ENCODE data around the gene JAZF1.

The JAZF1 gene

DNA sequence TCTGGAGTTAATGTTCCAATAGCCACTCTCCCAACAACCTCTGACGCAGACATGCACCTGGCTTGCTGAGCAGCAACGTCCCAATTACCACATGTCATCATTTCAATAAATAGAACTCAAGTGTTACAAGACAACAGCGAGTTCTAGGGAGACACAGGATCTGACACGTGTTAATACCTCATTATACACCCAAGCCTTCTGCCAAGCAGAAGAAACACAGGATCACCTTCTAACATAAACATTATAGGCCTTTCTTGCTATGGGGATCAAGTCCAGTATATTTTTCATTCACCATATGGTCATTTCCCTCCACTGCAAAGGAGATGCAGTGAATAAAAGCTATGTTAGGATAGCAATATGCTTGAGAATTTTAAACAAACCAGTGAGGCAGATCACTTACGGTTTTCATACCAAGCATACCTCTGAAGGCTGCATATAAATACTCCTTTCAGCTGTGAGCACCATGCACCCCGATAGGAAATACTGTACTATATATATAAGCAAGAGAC lies 74.2 kb downstream of the JAZF1 start:
- DNase-seq (ENCODE audit: low read depth), result no peak

DNA sequence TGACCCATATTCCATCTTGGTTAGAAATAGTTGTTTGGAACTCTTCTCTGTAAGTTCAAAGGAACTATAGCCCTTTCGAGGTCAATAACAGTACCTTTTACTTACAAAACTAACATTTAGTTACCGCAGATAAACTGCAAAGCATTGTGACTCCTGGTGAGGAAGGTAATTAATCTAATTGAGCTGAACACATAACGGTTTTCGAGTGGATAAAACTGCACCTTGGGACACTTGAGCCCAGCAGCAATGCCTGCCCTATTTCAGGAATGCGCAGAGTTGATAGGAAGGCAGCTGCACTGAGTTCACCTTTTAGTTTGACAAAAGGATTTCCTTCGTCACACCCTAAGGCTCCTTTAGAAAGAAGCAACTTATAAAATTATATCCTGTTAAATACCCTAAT lies 75.4 kb downstream of the JAZF1 start:
- DNase-seq (ENCODE audit: low read depth), result no peak

DNA sequence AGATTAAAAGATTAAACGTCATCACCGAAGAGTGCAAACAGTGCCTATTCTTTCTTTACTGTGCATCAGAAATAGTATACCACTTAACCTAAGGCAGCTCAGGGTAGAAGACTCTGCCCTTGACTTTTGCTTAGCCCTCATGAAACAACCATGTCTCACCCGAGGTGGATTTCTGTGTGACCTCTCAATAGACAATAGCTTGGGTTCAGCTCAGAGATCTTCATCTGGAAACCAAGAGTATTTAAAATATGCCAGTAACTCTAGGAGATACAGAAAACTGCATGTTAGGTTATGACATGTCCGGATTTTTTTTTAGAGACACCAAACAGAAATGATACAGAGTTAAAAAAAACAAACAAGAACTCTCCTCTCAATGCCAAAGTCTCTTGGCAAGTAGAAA lies 75.8 kb downstream of the JAZF1 start:
- no peak for DNase-seq (ENCODE audit: low read depth)

DNA sequence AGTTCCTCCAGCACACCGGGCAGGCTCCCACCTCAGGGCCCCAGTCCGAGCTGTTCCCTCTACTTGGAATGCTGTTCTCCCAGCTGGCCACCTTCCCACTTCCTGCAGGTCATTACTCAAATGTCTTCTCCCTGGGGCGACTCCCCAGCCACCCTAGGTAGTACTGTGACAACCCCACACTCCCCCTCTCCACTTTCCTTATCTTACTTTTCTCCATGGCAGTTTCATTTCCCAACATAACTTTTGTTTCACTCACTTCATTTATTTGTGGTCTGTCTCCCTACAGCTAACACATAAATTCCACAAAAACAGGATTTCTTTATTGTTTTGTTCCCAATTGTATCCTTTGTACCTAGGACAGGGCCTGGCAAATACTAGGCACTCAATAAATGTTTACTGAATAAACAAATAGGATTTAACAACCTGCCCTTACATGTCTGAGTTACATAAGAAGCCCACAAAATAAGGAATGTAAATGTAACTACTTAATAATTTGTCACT lies 76.5 kb downstream of the JAZF1 start:
- DNase-seq (ENCODE audit: low read depth), result peak; percentile 30

DNA sequence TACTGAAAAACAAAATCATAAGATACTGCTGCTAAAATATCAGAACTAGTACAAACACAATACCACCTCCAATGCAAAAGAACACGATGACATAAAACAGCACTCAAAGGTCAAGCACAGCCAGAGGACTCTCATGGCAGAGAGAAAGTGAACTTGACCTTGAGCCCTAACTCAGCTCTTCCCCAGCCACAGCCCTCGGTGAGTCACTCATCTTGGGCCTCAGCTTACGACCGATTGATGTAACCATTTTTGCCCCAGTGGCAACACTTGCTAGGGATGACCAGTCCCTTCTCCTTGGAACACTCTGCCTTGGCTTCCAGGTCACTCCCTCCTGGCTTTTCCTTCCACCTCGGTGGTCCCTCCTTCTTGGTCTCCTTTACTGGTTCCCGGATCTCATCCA lies 77.8 kb downstream of the JAZF1 start:
- peak; percentile 84 for DNase-seq (ENCODE audit: low read depth)

GRCh38 chr7:28096713-28097112 lies 83.9 kb downstream of the JAZF1 start:
- peak; percentile 73 for DNase-seq (ENCODE audit: low read depth)

- no peak for DNase-seq (ENCODE audit: low read depth)
Observed at GRCh38 chr7:28095231-28095630, 85.4 kb downstream of the JAZF1 start.

DNA sequence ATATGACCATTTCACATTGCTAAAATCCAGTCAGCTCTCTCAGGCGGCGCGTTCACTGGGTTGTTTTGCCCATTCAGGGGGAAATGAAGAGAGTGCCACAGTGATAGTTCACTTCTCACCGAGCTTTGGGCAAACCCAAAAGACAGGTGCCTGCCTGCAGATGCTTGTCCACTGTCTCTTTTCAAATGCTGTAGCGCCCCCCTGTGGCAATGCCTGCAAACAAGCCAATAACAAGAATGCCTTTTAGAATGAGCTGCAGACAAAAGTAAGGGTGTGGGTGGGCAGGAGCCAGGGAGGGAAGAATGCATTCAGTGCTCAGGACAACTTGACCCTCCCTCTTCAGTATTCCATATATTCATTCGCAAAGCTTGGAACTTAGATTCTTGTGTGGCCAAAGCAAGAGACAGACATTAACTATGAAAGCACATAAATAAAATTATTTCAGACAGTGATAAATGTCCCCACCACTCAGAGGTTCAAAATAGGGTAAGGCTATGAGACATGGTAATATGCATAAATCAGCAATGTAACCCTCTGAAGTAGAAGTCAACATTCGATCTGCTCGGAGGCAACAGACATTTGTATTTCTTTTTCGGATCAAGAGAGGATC lies 86.9 kb downstream of the JAZF1 start:
- peak; percentile 80 for DNase-seq (ENCODE audit: low read depth)

DNA sequence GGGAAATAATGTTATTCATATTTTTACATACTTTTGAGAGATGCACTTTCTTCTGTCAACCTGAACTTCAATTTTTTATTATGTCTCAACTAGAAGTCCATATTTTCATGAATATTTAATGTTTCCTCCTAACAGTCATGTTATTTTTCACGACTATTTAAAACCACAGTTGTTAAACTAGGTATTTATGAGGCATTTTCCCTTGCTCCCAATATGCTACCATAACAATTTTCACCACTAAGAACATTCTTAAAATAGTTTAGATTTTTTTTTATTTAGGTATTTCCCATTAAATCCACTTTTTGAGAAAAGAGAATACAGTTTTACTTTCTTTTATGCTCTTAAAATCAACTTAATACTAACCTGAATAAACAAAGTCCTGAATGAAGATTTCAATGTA lies 89.4 kb downstream of the JAZF1 start:
- peak; percentile 15 for DNase-seq (ENCODE audit: low read depth)

- DNase-seq (ENCODE audit: low read depth), result no peak
Observed at GRCh38 chr7:28088901-28089714, 91.5 kb downstream of the JAZF1 start.

- no peak for DNase-seq (ENCODE audit: low read depth)
Observed at GRCh38 chr7:28088032-28088431, 92.6 kb downstream of the JAZF1 start.

DNA sequence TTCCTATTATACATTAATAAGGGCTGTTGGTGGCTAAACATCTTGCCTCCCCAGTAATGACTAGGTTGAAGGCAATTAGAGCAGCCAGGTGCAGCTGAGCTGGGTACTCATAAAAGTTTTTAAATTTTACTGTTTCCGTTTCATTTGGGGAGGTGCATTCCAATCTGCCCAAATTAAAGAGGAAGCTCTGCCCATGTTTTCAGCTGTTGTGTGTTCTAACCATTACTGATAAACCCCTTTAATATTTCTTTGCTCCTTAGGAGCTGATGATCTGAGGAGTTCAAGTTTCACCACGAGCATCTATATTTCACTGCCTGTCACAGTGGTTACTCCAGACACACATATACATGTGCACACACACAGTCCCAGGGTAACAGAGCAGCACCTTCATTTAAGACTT lies 94.4 kb downstream of the JAZF1 start:
- DNase-seq (ENCODE audit: low read depth), result no peak

DNA sequence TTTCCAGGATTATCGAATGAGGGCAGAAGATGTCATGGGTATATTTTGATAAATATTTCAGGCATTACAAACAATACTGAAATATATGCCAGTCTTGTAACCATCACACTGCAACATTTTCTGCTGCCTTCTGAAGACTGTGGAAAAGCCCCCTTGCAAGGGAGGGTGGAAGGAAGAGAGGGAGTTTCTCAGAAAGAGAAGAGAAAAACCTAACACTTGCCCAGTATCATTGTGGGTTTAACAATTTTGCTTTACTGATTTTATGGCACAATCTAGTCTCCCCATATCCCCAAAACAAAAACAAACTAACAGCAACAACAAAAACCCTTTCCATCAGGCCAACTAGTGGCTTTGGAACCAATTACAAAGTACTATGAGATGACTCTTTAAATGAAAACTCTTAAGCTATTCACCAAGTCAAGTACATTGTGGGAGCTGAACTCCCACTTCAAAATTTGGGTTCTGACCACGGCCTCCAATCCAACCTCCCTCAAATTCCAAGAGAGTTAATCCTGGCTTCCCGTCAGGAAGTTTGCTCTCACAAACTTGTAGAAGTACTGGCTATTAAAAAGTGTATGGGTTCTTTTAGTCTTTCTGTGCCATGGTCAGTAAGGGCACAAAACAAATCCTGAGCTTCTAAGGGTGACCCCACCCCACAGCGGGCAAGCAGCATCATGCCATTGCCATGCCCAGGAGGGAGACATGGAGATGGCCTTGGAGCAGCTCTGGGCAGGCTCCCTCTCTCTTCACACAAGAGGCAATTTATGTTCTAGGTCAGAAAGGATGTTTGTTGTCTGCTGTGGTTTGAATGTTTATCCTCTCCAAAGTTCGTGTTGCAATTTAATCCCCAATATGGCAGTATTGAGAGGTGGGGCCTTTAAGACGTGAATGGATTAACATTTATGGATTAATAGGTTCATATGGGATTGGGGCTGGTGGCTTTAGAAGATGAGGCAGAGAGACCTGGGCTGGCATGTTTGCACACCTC lies 96.3 kb downstream of the JAZF1 start:
- no peak for DNase-seq (ENCODE audit: low read depth)

- DNase-seq (ENCODE audit: low read depth), result no peak
Observed at GRCh38 chr7:28083164-28083997, 97.2 kb downstream of the JAZF1 start.

- no peak for DNase-seq (ENCODE audit: low read depth)
Observed at GRCh38 chr7:28082071-28082470, 98.5 kb downstream of the JAZF1 start.

GRCh38 chr7:28081016-28081415 lies 99.6 kb downstream of the JAZF1 start:
- peak; percentile 32 for DNase-seq (ENCODE audit: low read depth)

GRCh38 chr7:28078036-28078901 lies 102.3 kb downstream of the JAZF1 start:
- peak; percentile 70 for DNase-seq (ENCODE audit: low read depth)

DNA sequence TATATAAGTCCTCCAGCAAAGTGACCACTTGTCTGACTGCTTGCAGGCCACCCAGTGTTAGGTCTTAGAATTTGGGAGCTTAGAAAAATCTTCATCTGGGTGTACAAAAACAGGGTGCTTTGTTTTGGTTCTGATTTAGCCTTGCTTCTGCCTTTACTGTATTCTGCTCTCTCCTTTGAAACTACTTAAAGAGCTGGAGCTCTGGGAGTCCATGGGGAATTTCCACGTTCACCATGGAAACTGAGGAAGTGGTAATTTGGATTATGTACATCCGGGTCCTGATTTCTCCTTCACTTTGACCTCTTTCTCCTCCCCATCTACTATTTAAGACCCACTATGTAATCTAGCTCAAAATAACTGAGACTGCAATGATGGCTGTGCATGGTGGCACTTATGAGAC lies 103.0 kb downstream of the JAZF1 start:
- no peak for DNase-seq (ENCODE audit: low read depth)

- DNase-seq (ENCODE audit: low read depth), result no peak
Observed at GRCh38 chr7:28076423-28077200, 104.0 kb downstream of the JAZF1 start.
